A549 (cell line): ENCODE results near the gene XG.
"Not testable (repeated sequence)": the region's sequence is repeated elsewhere in the genome, so short reads cannot be mapped to it uniquely, and the experiment has no call there.

Source experiments
- CBX2 ChIP-seq: fragments of 200-600 bp; sonication (generic); IDR thresholded peaks from 2 replicates; pipeline ENCODE4 v1.6.1; 2016; ENCODE audit warnings: low read depth, mild to moderate bottlenecking, borderline replicate concordance
- CEBPB ChIP-seq, 2 experiments: fragments of >200 bp in 1 of 2; sonication (Bioruptor Twin) in 1 of 2; formaldehyde crosslinking in 1 of 2; IDR thresholded peaks; 2 replicates each; pipeline ENCODE4 v1.6.1; 2012 to 2016
- E2F6 ChIP-seq: IDR thresholded peaks from 2 replicates; pipeline ENCODE4 v1.6.1; 2012; ENCODE audit warnings: low read depth, borderline replicate concordance
- FOXS1 ChIP-seq: fragments of 250-450 bp; sonication (Bioruptor Pico); IDR thresholded peaks from 2 replicates; pipeline ENCODE4 v1.5.0; 2020; ENCODE audit warnings: mild to moderate bottlenecking, moderate library complexity
- HOXA7 ChIP-seq: fragments of 250-450 bp; sonication (Bioruptor Pico); IDR thresholded peaks from 2 replicates; pipeline ENCODE4 v1.5.0; 2020; ENCODE audit warnings: mild to moderate bottlenecking, moderate library complexity
- MAZ ChIP-seq: fragments of 150-350 bp; IDR thresholded peaks from 2 replicates; pipeline ENCODE4 v1.6.1; 2014; ENCODE audit warnings: antibody characterized with exemption, low read depth, low read length, borderline replicate concordance
- POLR2AphosphoS2 ChIP-seq: conservative IDR thresholded peaks from 2 replicates; pipeline ENCODE4 v1.6.1; 2012; ENCODE audit warnings: low read length, improper control_type of control experiment, inconsistent platforms
- RCOR1 ChIP-seq: fragments of 150-350 bp; IDR thresholded peaks from 2 replicates; pipeline ENCODE4 v1.6.1; 2014; ENCODE audit warnings: antibody characterized with exemption, low read length, low read depth
- REST ChIP-seq: fragments of 200-600 bp; sonication (generic); IDR thresholded peaks from 2 replicates; pipeline ENCODE4 v1.6.1; 2016; ENCODE audit warnings: antibody characterized with exemption, mild to moderate bottlenecking, moderate library complexity
- SMC3 ChIP-seq: fragments of >200 bp; sonication (Bioruptor Twin); formaldehyde crosslinking; IDR thresholded peaks from 3 replicates; pipeline ENCODE4 v1.6.1; 2018; ENCODE audit warnings: inconsistent platforms
- TP53 ChIP-seq: fragments of 250-450 bp; sonication (Bioruptor Pico); IDR thresholded peaks from 2 replicates; pipeline ENCODE4 v1.5.0; 2021; ENCODE audit warnings: mild to moderate bottlenecking, moderate library complexity
- TF ChIP-seq, protein P1 (sequence below): IDR thresholded peaks from 2 replicates; pipeline ENCODE4 v1.6.1; 2012
- TF ChIP-seq, protein P2 (sequence below): fragments of >200 bp; sonication (Bioruptor Twin); formaldehyde crosslinking; IDR thresholded peaks from 3 replicates; pipeline ENCODE4 v1.5.1; 2016
- TF ChIP-seq, protein P3 (sequence below): fragments of 250-450 bp; sonication (Bioruptor Pico); IDR thresholded peaks from 2 replicates; pipeline ENCODE4 v1.5.0; 2020; ENCODE audit warnings: low read depth, mild to moderate bottlenecking, moderate library complexity

- TF ChIP-seq MAZ; REST; CEBPB (IDR thresholded peaks at IDR 0.05); SMC3; E2F6; RCOR1; HOXA7 (CRISPR knock-in tag); TP53 (CRISPR knock-in tag); FOXS1 (CRISPR knock-in tag); POLR2AphosphoS2; CBX2: not testable (repeated sequence)
- TF ChIP-seq, protein P1, sequence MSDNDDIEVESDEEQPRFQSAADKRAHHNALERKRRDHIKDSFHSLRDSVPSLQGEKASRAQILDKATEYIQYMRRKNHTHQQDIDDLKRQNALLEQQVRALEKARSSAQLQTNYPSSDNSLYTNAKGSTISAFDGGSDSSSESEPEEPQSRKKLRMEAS = not testable (repeated sequence)
- TF ChIP-seq, protein P2, sequence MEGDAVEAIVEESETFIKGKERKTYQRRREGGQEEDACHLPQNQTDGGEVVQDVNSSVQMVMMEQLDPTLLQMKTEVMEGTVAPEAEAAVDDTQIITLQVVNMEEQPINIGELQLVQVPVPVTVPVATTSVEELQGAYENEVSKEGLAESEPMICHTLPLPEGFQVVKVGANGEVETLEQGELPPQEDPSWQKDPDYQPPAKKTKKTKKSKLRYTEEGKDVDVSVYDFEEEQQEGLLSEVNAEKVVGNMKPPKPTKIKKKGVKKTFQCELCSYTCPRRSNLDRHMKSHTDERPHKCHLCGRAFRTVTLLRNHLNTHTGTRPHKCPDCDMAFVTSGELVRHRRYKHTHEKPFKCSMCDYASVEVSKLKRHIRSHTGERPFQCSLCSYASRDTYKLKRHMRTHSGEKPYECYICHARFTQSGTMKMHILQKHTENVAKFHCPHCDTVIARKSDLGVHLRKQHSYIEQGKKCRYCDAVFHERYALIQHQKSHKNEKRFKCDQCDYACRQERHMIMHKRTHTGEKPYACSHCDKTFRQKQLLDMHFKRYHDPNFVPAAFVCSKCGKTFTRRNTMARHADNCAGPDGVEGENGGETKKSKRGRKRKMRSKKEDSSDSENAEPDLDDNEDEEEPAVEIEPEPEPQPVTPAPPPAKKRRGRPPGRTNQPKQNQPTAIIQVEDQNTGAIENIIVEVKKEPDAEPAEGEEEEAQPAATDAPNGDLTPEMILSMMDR = not testable (repeated sequence)
- TF ChIP-seq, protein P3, sequence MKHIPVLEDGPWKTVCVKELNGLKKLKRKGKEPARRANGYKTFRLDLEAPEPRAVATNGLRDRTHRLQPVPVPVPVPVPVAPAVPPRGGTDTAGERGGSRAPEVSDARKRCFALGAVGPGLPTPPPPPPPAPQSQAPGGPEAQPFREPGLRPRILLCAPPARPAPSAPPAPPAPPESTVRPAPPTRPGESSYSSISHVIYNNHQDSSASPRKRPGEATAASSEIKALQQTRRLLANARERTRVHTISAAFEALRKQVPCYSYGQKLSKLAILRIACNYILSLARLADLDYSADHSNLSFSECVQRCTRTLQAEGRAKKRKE = not testable (repeated sequence)
These were observed 28.8 kb downstream of the XG start for GRCh38 chrX:2780472-2781225.
